NCI-H2081 treated with DMSO at 0.1 percent for 48 hours (cell line): Measurements from ENCODE around the gene CEMP1.

Experiments
- DNase-seq: peaks from one replicate; lab custom pipeline; 2025; lab: John Stamatoyannopoulos, UW

Gene CEMP1

GRCh38 chr16:2483939-2484897, 47.0 kb downstream of the CEMP1 start:
- no peak for DNase-seq

GRCh38 chr16:2482708-2483534, 48.3 kb downstream of the CEMP1 start:
- DNase-seq, result no peak

- DNase-seq, result no peak
Measured at GRCh38 chr16:2482249-2482648, 49.0 kb downstream of the CEMP1 start.

GRCh38 chr16:2481676-2482075, 49.5 kb downstream of the CEMP1 start:
- no peak for DNase-seq

- no peak for DNase-seq
Measured at GRCh38 chr16:2480948-2481347, 50.3 kb downstream of the CEMP1 start.
